HG03565 (cell line): ENCODE results near the gene FAM216B.

Experiments
- ATAC-seq: cut with Tn5 transposase; IDR thresholded peaks from one replicate; pipeline ENCODE4 v1.9.1; 2021; ENCODE audit warnings: mild to moderate bottlenecking, moderate library complexity; ENCODE audit not compliant: unreplicated experiment

The FAM216B gene

GRCh38 chr13:42821437-42821836 is 40.1 kb downstream of the FAM216B start:
- ATAC-seq, result no peak

- ATAC-seq, result no peak
Observed at GRCh38 chr13:42832341-42833096, 51.1 kb downstream of the FAM216B start.

GRCh38 chr13:42834946-42835345 is 53.6 kb downstream of the FAM216B start:
- no peak for ATAC-seq

- ATAC-seq, result no peak
Observed at GRCh38 chr13:42836930-42837690, 55.7 kb downstream of the FAM216B start.
